Naive thymus-derived CD4-positive, alpha-beta T cell (primary cell): Measurements from ENCODE around the gene ACSS1. TPM values are rescaled to one million over a fixed set of nuclear protein-coding genes. Genes with fewer than 3 reads are reported as not detected.

Experiments
- ATAC-seq: fragments of 150-1000 bp; cut with Tn5 transposase; 2 replicates; pipeline ENCODE4 v1.10.0; 2021; ENCODE audit warnings: mild to moderate bottlenecking, moderate library complexity
- CTCF ChIA-PET: fragments of 350-600 bp; sonication (Branson Sonifier 250); formaldehyde crosslinking; loops from one replicate; lab custom pipeline; 2021; ENCODE audit warnings: antibody characterized with exemption; lab: Charles Lee
- POLR2A ChIA-PET: fragments of 350-600 bp; sonication (Branson Sonifier 250); formaldehyde crosslinking; loops from one replicate; lab custom pipeline; 2021; ENCODE audit warnings: antibody characterized with exemption, inconsistent platforms; lab: Charles Lee
- DNase-seq, 9 donors: peaks; one replicate each; pipeline versions ENCODE4 v3.0.0 to v3.0.0-alpha.2; 2020 to 2022; ENCODE audit warnings: mixed read lengths in 1 of 9
- H3K27ac ChIP-seq: one replicate; pipeline ENCODE4 v1.7.0; 2013; ENCODE audit warnings: mild to moderate bottlenecking, low read depth, low read length, moderate library complexity
- H3K27me3 ChIP-seq, 2 donors: one replicate each; pipeline ENCODE4 v1.7.0; 2013; ENCODE audit warnings: low read length in 2 of 2, mild to moderate bottlenecking in 2 of 2, moderate library complexity in 2 of 2; ENCODE audit not compliant: control insufficient read depth in 2 of 2, insufficient read depth in 2 of 2
- H3K36me3 ChIP-seq, 3 experiments: 1 replicate in 2 of 3; 2 replicates in 1 of 3; pipeline ENCODE4 v1.7.0; 2013; ENCODE audit warnings: low read length in 3 of 3, mild to moderate bottlenecking in 3 of 3, moderate library complexity in 1 of 3; ENCODE audit not compliant: insufficient read depth in 3 of 3, control insufficient read depth in 2 of 3
- H3K4me1 ChIP-seq, 2 donors: one replicate each; pipeline ENCODE4 v1.7.0; 2013; ENCODE audit warnings: low read length in 2 of 2, mild to moderate bottlenecking in 2 of 2, moderate library complexity in 1 of 2; ENCODE audit not compliant: control insufficient read depth in 2 of 2, insufficient read depth in 2 of 2
- H3K4me3 ChIP-seq: 2 replicates; pipeline ENCODE4 v1.7.0; 2013; ENCODE audit warnings: mild to moderate bottlenecking, low read length
- H3K9me3 ChIP-seq, 3 experiments: 1 replicate in 2 of 3; 2 replicates in 1 of 3; pipeline ENCODE4 v1.7.0; 2013; ENCODE audit warnings: low read length in 3 of 3; ENCODE audit not compliant: control insufficient read depth in 2 of 3
- H3K27ac Mint-ChIP-seq, 9 donors: one replicate each; pipeline ENCODE4 v1.8.0; 2020 to 2022; ENCODE audit warnings: mixed read lengths in 9 of 9, mild to moderate bottlenecking in 8 of 9, moderate library complexity in 5 of 9, inconsistent platforms in 2 of 9
- H3K27me3 Mint-ChIP-seq, 5 donors: one replicate each; pipeline ENCODE4 v1.8.0; 2021 to 2022; ENCODE audit warnings: mixed read lengths in 5 of 5, mild to moderate bottlenecking in 1 of 5
- H3K36me3 Mint-ChIP-seq, 5 donors: one replicate each; pipeline ENCODE4 v1.8.0; 2020 to 2022; ENCODE audit warnings: mixed read lengths in 5 of 5, mild to moderate bottlenecking in 3 of 5, inconsistent platforms in 1 of 5
- H3K4me1 Mint-ChIP-seq, 7 donors: one replicate each; pipeline ENCODE4 v1.8.0; 2020 to 2022; ENCODE audit warnings: mixed read lengths in 7 of 7, mild to moderate bottlenecking in 3 of 7, inconsistent platforms in 1 of 7
- H3K4me3 Mint-ChIP-seq, 10 donors: one replicate each; pipeline ENCODE4 v1.8.0; 2020 to 2022; ENCODE audit warnings: mild to moderate bottlenecking in 10 of 10, mixed read lengths in 10 of 10, moderate library complexity in 6 of 10, inconsistent platforms in 2 of 10
- H3K9me3 Mint-ChIP-seq, 11 donors: one replicate each; pipeline ENCODE4 v1.8.0; 2020 to 2022; ENCODE audit warnings: mixed read lengths in 11 of 11, mild to moderate bottlenecking in 4 of 11, inconsistent platforms in 1 of 11, moderate library complexity in 1 of 11
- intact Hi-C, 2 donors: fragments of 100-400 bp; cut with micrococcal nuclease; formaldehyde crosslinking; loops; one replicate each; pipeline ENCODE4 v1.15.1; 2023
- polyA plus RNA-seq, 2 donors: library from polyadenylated mRNA; unstranded; fragments of 300-500 nt; fragmentation: Illumina TruSeq; gene quantifications; one replicate each; pipeline ENCODE4 v1.2.3, GENCODE V29; 2021
- total RNA-seq, 6 experiments: library from RNA in 5 of 6; stranded (reverse) in 5 of 6; gene quantifications; 1 replicate in 5 of 6; 2 replicates in 1 of 6; pipeline ENCODE4 v1.2.3 and lab custom pipeline; 2021 to 2026

Gene ACSS1
- total and polyA plus RNA-seq, 7 experiments from 2014 or later = 33.1 to 51.7 (median 39.7) TPM

DNA sequence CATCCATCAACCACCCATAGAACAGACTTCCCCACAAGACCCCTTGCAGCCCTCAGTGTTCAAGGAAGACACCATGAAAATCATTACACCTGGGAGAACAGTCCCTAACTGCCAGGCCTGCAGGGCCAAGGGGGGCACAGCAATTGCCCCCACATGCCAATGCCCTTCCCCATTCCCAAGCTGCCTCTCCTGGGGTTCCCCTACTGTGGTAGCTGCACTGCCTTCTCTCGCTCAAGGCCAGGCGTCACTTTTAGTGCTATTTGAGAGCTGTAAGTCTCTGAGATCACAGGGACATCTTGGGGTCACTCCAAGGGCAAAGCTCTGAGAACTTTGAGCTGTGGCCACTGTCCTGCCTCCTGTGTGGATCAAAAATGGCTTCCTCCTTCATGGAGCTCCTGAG is 6.0 kb upstream of the ACSS1 start:
- no peaks in the 10 kb centered on the region for H3K36me3 ChIP-seq
- Mint-ChIP-seq H3K27me3 (peaks cover 0 to 46% (median 2%) of the 10 kb centered on the region in 5 donors), H3K4me3 (no peak overlapping the region), H3K4me1 (peaks cover 7 to 18% (median 12%) of the 10 kb centered on the region in 7 donors), H3K27ac (no peak overlapping the region), H3K36me3 (no peaks in the 10 kb centered on the region), H3K9me3 (no peaks in the 10 kb centered on the region)
- ATAC-seq (no peak), DNase-seq (no peak)
- CTCF ChIA-PET = interaction anchor here (0.6 to 4.3 kb wide), 12 partner anchors 10 to 1169 kb away, joined by 3 to 122 read pairs (median 5); no protein-coding TSS in a partner anchor
- H3K4me3 ChIP-seq = no peak overlapping the region
- POLR2A ChIA-PET = interaction anchor here (1.3 to 5.7 kb wide), 2 partner anchors 10 to 70 kb away, joined by 4 to 52 read pairs; partner anchors contain the start of gene APMAP
- peaks cover 0 to 8% of the 10 kb centered on the region in 2 donors for H3K4me1 ChIP-seq
- intact Hi-C loops = loop anchor here in 1 of 2 donors (2.0 kb wide), 2 partner anchors 115 to 133 kb away; no protein-coding TSS in a partner anchor
- no peaks in the 10 kb centered on the region for H3K27me3 ChIP-seq
- no peak overlapping the region for H3K27ac ChIP-seq
- no peaks in the 10 kb centered on the region for H3K9me3 ChIP-seq

DNA sequence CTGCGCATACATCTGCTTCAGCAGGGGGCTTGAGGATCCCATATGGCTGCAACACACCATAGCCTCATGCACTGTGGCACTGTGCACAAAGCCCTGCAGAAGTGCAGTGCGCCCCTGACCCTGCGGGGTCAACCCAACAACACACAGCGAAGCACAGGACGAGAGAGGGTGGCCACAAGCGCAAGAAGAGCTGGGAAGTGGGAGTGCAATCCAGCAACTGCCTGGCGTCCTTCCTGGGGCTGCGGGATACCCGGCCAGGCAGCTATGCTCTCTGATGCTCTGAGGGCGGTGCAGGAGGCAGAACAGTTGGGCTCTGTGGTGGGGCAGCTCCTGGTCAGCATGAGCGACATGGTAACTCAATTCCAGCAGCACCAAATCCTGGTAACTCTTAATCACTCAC is 5.6 kb upstream of the ACSS1 start:
- Mint-ChIP-seq H3K9me3 (no peaks in the 10 kb centered on the region), H3K27me3 (peaks cover 0 to 45% (median 0%) of the 10 kb centered on the region in 5 donors), H3K4me1 (peaks cover 9 to 21% (median 14%) of the 10 kb centered on the region in 7 donors), H3K27ac (no peak overlapping the region), H3K4me3 (no peak overlapping the region), H3K36me3 (no peaks in the 10 kb centered on the region)
- Histone ChIP-seq H3K36me3 (no peaks in the 10 kb centered on the region), H3K27me3 (no peaks in the 10 kb centered on the region), H3K4me1 (peaks cover 4 to 12% of the 10 kb centered on the region in 2 donors), H3K9me3 (no peaks in the 10 kb centered on the region), H3K27ac (no peak overlapping the region), H3K4me3 (no peak overlapping the region)
- ChIA-PET POLR2A (interaction anchor here (1.1 to 5.7 kb wide), 3 partner anchors 10 to 70 kb away, joined by 3 to 52 read pairs (median 4); partner anchors contain the start of gene APMAP), CTCF (interaction anchor here (0.6 to 4.3 kb wide), 7 partner anchors 24 to 1169 kb away, joined by 4 to 122 read pairs (median 5); no protein-coding TSS in a partner anchor)
- ATAC-seq (no peak), DNase-seq (no peak)
- intact Hi-C loops = no loop called here

DNA sequence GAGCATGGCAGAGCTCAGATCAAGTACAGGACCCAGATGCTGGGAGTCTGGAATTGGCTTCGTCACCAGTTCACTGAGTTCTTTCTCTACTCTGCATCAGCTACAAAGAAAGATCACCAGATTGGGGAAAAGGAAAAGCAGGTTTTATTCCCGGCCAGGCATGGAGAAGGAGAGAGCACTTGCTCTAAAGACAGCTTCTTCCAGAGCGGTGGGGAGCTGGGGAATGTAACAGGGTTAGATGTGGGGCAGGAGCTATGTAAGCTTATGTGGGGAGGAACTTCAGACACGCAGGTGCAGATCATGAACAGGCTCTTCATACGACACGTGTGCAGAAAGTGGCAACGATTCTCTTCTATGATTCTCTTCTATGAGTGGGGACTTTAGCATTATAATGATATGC is 4.9 kb upstream of the ACSS1 start:
- H3K9me3 ChIP-seq = no peaks in the 10 kb centered on the region
- no peak overlapping the region for H3K27ac ChIP-seq
- H3K4me3 ChIP-seq = no peak overlapping the region
- Mint-ChIP-seq H3K27me3 (peaks cover 0 to 45% (median 0%) of the 10 kb centered on the region in 5 donors), H3K27ac (peak overlapping the region in 2 of 9 donors; percentile 10 to 26), H3K9me3 (no peaks in the 10 kb centered on the region), H3K36me3 (no peaks in the 10 kb centered on the region), H3K4me1 (peaks cover 9 to 21% (median 14%) of the 10 kb centered on the region in 7 donors), H3K4me3 (no peak overlapping the region)
- intact Hi-C loops = no loop called here
- H3K4me1 ChIP-seq = peaks cover 7 to 14% of the 10 kb centered on the region in 2 donors
- ChIA-PET CTCF (interaction anchor here (0.6 to 4.3 kb wide), 5 partner anchors 8 to 1125 kb away, joined by 3 to 122 read pairs (median 5); no protein-coding TSS in a partner anchor), POLR2A (interaction anchor here (0.6 to 5.7 kb wide), 5 partner anchors 9 to 1027 kb away, joined by 3 to 52 read pairs (median 3); partner anchors contain the start of gene APMAP)
- DNase-seq = no peak
- ATAC-seq = no peak
- H3K27me3 ChIP-seq = no peaks in the 10 kb centered on the region
- no peaks in the 10 kb centered on the region for H3K36me3 ChIP-seq

DNA sequence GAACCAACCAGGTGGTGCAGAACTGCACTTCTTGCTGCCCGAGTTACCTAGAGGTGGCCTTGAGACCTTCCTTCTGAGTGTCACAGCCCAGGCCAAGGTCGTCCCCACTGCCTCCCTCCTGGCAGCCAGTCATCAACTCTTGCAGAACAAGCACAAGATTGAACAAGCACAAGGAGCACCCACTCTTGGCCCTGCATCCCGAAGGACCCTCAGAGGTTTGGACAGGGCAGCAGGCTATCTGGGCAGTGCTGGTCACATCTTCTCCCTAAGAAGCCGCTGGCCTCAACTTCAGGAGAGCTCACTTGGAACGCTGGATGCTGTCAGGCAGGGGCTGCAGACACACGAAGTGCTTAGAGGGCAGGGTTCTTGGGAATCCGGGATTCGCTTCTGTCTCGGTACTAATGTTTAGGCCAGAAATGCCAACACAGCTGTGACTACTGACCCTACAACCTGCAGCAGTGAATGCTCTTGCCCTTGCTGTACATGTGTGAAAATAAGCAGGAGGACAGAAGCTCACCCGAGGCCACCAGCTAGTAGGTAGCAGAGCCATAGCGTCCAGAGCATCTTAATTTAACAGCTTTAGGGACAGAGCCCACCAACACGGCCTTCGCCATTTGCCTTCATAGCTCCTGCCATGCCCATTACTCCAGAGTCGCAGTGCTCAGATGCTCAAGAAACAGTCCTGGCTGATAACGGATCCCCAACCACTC is 4.0 kb upstream of the ACSS1 start:
- peak overlapping the region in 4 of 9 donors; percentile 23 to 63 (median 30) for H3K27ac Mint-ChIP-seq
- Histone ChIP-seq H3K27me3 (no peaks in the 10 kb centered on the region), H3K27ac (no peak overlapping the region), H3K4me1 (peaks cover 7 to 14% of the 10 kb centered on the region in 2 donors), H3K36me3 (no peaks in the 10 kb centered on the region), H3K9me3 (no peaks in the 10 kb centered on the region), H3K4me3 (no peak overlapping the region)
- peaks cover 0 to 45% (median 0%) of the 10 kb centered on the region in 5 donors for H3K27me3 Mint-ChIP-seq
- POLR2A ChIA-PET = interaction anchor here (1.0 to 5.7 kb wide), 2 partner anchors 10 to 68 kb away, joined by 3 to 52 read pairs; partner anchors contain the start of gene APMAP
- DNase-seq (no peak), ATAC-seq (no peak)
- no peaks in the 10 kb centered on the region for H3K9me3 Mint-ChIP-seq
- intact Hi-C loops = no loop called here
- H3K4me3 Mint-ChIP-seq = no peak overlapping the region
- CTCF ChIA-PET = interaction anchor here (0.8 to 4.3 kb wide), 4 partner anchors 12 to 118 kb away, joined by 3 to 122 read pairs (median 10); no protein-coding TSS in a partner anchor
- H3K36me3 Mint-ChIP-seq = no peaks in the 10 kb centered on the region
- peaks cover 9 to 24% (median 14%) of the 10 kb centered on the region in 7 donors for H3K4me1 Mint-ChIP-seq

DNA sequence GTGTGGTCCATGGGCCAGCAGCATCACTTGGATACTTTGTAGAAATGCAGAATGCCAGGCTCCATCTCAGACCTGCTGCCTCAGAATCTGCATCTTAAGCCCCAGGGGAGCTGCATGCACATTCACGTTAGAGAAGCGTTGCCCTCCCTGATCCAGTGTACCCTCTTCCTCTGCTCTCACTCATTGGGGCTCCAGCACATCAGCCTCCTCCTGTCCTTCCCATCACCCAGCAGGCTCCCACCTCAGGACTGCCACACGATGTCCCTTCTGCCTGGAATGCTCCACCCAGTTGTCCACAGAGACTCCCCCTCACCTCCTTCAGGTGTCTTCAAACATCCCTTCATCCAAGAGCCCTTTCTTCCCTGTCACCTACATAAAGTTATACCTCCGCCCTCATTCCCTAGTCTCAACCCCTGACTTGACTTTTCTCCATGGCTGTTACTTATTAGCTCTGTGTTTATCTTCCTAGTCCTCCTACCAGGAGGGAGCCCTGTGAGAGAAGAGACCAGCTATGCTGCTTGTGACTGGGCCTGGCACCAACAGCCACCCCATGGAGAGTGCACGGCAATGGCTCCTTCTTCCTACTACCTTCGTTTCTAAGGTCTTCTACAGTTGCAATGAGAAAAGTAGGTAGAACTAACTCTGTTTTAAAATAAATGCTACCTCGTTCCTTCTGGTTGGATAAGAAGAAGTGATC is 3.3 kb upstream of the ACSS1 start:
- Histone ChIP-seq H3K9me3 (no peaks in the 10 kb centered on the region), H3K36me3 (no peaks in the 10 kb centered on the region), H3K4me3 (no peak overlapping the region), H3K27ac (no peak overlapping the region), H3K4me1 (peaks cover 13 to 16% of the 10 kb centered on the region in 2 donors), H3K27me3 (no peaks in the 10 kb centered on the region)
- no peak for DNase-seq
- no peak overlapping the region for H3K4me3 Mint-ChIP-seq
- CTCF ChIA-PET = interaction anchor here (0.7 to 1.0 kb wide), 3 partner anchors 11 to 119 kb away, joined by 3 read pairs; no protein-coding TSS in a partner anchor
- intact Hi-C loops = no loop called here
- peaks cover 0 to 45% (median 0%) of the 10 kb centered on the region in 5 donors for H3K27me3 Mint-ChIP-seq
- POLR2A ChIA-PET = interaction anchor here (5.7 kb wide), 1 partner anchor 67 kb away, joined by 52 read pairs; the partner anchor contains the start of gene APMAP
- peak overlapping the region in 8 of 9 donors; percentile 33 to 75 (median 66) for H3K27ac Mint-ChIP-seq
- no peak for ATAC-seq
- H3K4me1 Mint-ChIP-seq = peaks cover 14 to 30% (median 18%) of the 10 kb centered on the region in 7 donors
- H3K9me3 Mint-ChIP-seq = no peaks in the 10 kb centered on the region
- no peaks in the 10 kb centered on the region for H3K36me3 Mint-ChIP-seq
